Measurements from ENCODE around the gene GANAB. TPM values are rescaled to one million over a fixed set of nuclear protein-coding genes. Genes with fewer than 3 reads are reported as not detected.

Gene GANAB
- polyA plus RNA-seq, 3 donors: 349 to 398 (median 360) TPM

GRCh38 chr11:62610814-62611704 lies 35.4 kb downstream of the GANAB start:
- DNase-seq (ENCODE audit: extremely low read depth in 1 of 11, low read depth in 9 of 11, low spot score in 4 of 11): no peak

- no peak for DNase-seq (ENCODE audit: extremely low read depth in 1 of 11, low read depth in 9 of 11, low spot score in 4 of 11)
These were observed 36.0 kb downstream of the GANAB start for GRCh38 chr11:62610403-62610802.

GRCh38 chr11:62608776-62609175 lies 37.6 kb downstream of the GANAB start:
- no peak for DNase-seq (ENCODE audit: extremely low read depth in 1 of 11, low read depth in 9 of 11, low spot score in 4 of 11)

- no peak for DNase-seq (ENCODE audit: extremely low read depth in 1 of 11, low read depth in 9 of 11, low spot score in 4 of 11)
These were observed 38.7 kb downstream of the GANAB start for GRCh38 chr11:62607714-62608113.

- no peak for DNase-seq (ENCODE audit: extremely low read depth in 1 of 11, low read depth in 9 of 11, low spot score in 4 of 11)
These were observed 40.5 kb downstream of the GANAB start for GRCh38 chr11:62605902-62606301.

GRCh38 chr11:62605467-62605866 lies 40.9 kb downstream of the GANAB start:
- no peak for DNase-seq (ENCODE audit: extremely low read depth in 1 of 11, low read depth in 9 of 11, low spot score in 4 of 11)

DNA sequence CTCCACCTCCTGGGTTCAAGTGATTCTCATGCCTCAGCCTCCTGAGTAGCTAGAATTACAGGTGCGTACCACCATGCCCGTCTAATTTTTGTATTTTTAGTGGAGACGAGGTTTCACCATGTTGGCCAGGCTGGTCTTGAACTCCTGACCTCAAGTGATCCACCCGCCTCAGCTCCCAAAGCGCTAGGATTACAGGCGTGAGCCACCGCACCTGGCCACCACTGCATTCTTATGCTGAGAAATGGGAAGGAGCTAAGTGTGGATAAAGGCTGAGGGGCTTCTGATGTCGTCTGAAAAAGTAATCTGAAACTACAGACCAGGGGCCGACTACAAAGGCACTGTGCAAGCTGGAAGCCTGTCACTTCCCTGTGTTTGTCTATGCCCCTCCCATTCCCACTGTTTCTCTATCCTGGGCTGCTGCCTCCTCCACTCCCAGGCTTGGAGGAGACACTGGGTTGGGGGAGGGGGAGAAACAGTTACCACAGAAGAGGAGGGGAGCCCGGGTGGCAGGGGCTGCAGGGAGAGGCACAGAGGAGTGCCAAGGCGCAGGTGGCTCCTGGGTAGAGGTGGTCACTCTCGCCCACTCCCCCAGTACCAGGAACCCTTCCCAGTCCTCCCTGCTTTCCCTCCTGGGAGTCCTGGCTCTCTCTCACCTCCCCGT lies 41.8 kb downstream of the GANAB start:
- peak in 4 of 11 donors; percentile 42 to 57 (median 48) for DNase-seq (ENCODE audit: extremely low read depth in 1 of 11, low read depth in 9 of 11, low spot score in 4 of 11)

DNA sequence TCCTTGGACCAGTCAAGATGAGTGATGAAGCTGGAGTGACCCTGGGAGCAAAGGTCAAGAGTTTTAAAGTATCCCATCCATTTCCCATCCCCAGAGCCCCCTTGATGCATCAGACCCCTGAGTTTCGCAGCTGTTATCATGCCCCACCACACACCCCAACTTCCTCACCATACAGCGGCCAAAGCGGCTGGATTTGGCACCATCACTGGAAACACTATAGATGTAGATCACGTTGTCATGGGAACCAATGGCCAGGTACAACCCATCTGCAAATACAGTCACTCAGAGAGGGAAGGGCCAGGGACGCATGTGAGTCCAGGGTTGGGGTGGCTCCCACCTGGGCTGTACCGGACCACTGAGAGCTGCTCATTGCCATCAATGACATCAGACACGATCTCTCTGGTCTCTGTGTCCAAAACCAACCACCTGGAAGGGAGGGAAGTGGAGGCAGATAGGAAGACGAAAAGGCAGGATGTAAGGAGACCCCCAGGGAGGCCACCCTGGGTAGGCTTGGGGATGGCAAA lies 42.6 kb downstream of the GANAB start:
- DNase-seq (ENCODE audit: extremely low read depth in 1 of 11, low read depth in 9 of 11, low spot score in 4 of 11): no peak

GRCh38 chr11:62603072-62603408 lies 43.4 kb downstream of the GANAB start:
- DNase-seq (ENCODE audit: extremely low read depth in 1 of 11, low read depth in 9 of 11, low spot score in 4 of 11): no peak

GRCh38 chr11:62602141-62603071 lies 44.0 kb downstream of the GANAB start:
- peak in 5 of 11 donors; percentile 44 to 51 (median 47) for DNase-seq (ENCODE audit: extremely low read depth in 1 of 11, low read depth in 9 of 11, low spot score in 4 of 11)

DNA sequence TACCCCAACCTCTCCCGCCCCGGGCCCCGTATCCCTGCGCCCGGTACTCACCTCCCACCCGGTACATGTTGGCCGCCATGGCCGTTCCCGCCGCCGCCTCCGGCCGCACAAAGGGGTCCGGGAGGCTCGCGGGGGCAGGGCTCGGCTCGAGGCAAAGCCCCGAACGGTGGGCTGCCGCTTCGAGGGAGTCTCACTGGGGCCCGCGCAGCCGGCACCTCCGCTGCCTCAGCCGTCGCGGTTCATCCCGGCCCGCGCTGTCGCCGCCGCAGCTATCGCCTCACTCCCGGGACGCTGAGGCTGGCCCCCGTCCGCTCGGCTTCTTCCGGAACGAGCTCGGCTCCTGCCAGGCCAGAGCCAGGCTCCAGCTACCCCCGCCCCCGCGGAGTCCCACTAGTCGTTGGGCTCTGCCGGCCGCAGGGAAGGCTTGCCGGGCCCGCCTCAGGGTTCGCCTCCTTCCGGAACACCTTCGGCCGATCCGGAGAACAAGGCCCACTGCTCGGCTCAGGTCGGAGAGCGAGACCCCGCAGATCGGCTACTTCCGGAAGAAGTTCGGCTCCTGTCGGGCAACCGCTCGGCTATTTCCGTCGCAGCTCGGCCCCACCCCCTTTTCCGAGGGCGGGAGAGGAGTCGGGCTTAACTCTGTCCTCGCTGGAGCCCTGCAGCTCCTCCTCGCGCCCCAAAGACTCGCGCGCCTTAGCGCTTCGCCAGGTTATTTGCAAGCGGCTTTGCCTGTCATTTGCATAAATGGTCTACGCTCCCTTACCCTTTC lies 44.9 kb downstream of the GANAB start, which contains the start of gene MTA2:
Gene MTA2, minus strand, starts transcription at position 494 of the 769 bp plus-strand sequence. Its CDS starts 415 bp downstream, at position 79.
- DNase-seq (ENCODE audit: extremely low read depth in 1 of 11, low read depth in 9 of 11, low spot score in 4 of 11): peak; percentile 95 to 97 (median 96)

DNA sequence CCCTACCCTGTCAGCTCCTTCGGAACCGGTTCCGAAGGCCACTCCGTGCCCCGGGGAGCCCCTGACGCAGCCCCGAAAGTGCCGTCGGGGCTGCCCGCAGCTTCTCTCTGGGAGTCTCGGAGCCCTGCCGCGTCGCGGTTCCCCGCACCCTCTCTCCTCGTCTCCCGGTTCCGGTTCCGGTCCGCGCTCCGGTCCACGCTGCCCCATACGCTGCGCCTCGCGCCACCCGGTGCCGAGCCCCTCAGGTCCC lies 45.4 kb downstream of the GANAB start:
- DNase-seq (ENCODE audit: extremely low read depth in 1 of 11, low read depth in 9 of 11, low spot score in 4 of 11): no peak

DNA sequence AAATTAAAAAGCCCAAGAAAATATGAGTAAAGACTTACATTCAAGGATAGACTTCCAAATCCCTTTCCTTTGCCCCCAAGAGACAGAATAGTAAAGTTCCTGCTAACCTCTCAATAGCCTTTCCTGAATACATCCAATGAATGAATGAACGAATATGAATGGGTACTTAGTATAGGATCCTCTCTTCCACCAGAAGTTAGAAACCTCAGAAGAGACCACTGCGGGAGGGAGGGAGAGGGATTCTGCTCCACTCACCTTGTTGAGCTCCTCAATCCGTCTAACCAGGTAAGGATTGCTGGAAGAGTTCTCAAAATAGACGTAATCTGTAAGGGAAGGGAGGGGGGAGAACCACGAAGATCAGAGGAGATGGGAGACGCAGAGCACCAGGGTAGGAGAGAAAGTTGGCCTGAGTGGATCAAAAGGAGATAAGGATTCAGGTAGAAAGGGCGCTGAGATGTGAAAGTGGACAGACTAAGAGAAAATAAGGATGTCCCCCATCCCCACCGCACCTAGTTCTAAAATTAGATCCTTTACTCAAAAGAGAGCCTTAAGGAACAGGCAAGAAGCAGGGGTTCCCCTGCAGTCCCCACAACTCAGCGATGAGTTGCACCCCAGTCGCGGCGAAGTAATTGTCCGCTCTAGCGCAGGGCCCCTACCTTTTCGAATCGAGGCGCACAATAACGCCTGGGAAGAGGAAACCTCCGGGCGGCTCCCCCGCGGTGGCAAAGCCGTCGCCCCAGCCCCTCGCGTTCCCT lies 45.9 kb downstream of the GANAB start:
- DNase-seq (ENCODE audit: extremely low read depth in 1 of 11, low read depth in 9 of 11, low spot score in 4 of 11): no peak

GRCh38 chr11:62599901-62600300 lies 46.5 kb downstream of the GANAB start:
- no peak for DNase-seq (ENCODE audit: extremely low read depth in 1 of 11, low read depth in 9 of 11, low spot score in 4 of 11)

GRCh38 chr11:62599069-62599696 lies 47.2 kb downstream of the GANAB start:
- peak in 10 of 11 donors; percentile 78 to 95 (median 90) for DNase-seq (ENCODE audit: extremely low read depth in 1 of 11, low read depth in 9 of 11, low spot score in 4 of 11)

GRCh38 chr11:62595124-62595523 lies 51.3 kb downstream of the GANAB start:
- DNase-seq (ENCODE audit: extremely low read depth in 1 of 11, low read depth in 9 of 11, low spot score in 4 of 11): no peak

GRCh38 chr11:62593434-62594044 lies 52.9 kb downstream of the GANAB start:
- peak in 4 of 11 donors; percentile 46 to 51 (median 50) for DNase-seq (ENCODE audit: extremely low read depth in 1 of 11, low read depth in 9 of 11, low spot score in 4 of 11)
